NK-92 (cell line): ENCODE data around the gene KLHL36.
"Not testable (repeated sequence)": the region's sequence is repeated elsewhere in the genome, so short reads cannot be mapped to it uniquely, and the experiment has no call there.

Experiments
- DNase-seq: peaks from one replicate; lab custom pipeline; 2025; ENCODE audit not compliant: unreplicated experiment; lab: John Stamatoyannopoulos, UW

The KLHL36 gene

GRCh38 chr16:84614968-84615813 is 33.1 kb upstream of the KLHL36 start:
- no peak for DNase-seq

DNA sequence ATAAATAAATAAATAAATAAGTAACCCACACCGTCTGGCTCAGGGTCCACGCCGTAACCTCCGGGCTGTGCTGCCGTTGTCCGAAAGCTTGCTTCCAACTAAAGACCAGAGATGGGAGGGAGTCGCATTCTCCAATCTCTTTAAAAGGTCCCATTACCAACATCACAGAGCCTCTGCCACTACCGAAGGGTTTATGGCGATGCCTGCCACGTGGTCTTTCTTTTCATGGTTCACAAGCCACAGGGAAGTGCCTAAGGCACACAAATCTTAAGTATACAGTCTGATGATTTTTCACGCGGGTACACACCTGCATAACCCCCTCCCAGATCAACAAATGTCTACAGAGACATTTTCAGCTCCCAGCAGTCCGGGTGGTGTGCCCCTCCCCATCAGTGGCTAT is 31.8 kb upstream of the KLHL36 start:
- no peak for DNase-seq

DNA sequence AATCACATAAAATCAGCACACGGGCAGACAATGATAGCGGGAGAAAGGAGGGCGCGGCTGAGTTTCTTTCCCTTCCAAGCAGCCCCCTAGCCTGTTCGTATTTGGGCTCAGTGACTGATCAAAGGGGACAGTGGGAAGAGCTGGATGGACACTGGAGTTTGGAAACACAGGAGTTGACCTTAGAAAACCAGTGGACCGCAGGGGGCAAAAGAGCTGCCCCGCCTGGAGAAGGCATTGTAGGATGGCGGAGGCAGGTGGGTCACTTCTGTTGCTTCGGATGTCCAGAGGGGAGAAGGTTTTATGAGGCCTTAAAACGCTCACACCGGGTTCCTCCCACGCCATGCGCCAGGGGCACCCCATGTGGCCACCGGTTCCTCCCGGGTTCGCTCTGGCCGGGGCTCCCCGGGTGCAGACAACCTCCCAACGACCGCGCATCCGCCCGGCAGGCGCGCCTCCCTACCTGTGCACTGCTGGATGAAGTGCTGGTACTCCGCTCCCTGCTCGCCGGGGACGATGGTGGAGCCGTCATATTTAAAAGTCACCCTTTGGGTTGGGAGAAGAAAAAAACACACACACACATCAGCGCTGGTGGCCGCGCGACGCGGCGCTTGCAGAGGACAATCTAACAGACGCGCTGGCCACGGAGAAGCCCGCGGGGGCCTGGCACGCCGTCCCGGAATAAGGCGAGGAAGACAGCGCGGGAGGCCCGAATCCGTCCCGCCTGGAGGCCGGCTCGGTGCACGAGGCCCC is 31.1 kb upstream of the KLHL36 start:
- no peak for DNase-seq

DNA sequence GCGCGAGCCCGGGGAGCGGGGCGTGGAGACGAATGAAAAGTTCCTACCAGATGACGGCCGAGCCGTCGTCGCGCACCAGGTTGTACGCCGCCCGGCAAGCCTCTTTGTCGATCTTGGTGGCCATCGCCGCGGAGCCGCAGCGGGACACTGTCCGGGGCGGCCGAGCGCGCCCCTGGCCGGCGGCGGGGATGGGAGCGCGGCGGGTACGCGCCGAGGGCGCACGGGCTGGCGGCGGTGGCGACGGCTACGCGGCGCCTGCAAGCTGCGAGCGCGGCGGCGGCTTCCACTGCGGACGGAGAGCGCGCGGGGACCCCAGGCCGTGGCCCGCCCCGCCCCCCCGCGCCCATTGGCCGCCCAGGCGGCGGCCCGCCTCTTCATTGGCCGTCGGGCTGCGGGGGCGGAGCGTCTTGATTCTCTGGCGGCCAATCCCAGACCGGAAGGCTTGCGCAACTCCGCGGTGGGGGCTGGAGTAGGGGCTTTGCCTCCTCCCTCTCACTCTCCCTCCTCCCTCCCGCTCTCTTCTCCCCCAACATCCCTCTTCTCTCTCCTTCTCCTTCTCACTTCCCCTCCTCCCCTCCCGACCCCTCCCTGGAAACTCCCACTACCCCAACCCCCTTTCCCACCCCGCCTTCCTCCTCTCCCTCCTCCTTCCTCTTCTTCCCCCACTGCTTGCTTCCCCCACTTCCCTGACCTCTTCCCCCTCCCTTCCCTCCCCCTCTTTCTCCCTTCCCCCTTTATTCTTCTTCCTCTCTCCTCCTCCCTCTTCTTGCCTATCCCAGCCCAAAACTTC is 30.3 kb upstream of the KLHL36 start, which contains the start of gene COTL1:
Gene COTL1, minus strand, starts transcription at position 288 of the 790 bp plus-strand sequence. Its CDS starts 164 bp downstream, at position 124.
- DNase-seq = peak; percentile 62

- DNase-seq = no peak
These were observed 29.5 kb upstream of the KLHL36 start for GRCh38 chr16:84618581-84619460.

- DNase-seq = not testable (repeated sequence)
These were observed 27.4 kb upstream of the KLHL36 start for GRCh38 chr16:84620913-84621312.

GRCh38 chr16:84625556-84625955 is 22.8 kb upstream of the KLHL36 start:
- no peak for DNase-seq

GRCh38 chr16:84628226-84628731 is 20.0 kb upstream of the KLHL36 start:
- no peak for DNase-seq

DNA sequence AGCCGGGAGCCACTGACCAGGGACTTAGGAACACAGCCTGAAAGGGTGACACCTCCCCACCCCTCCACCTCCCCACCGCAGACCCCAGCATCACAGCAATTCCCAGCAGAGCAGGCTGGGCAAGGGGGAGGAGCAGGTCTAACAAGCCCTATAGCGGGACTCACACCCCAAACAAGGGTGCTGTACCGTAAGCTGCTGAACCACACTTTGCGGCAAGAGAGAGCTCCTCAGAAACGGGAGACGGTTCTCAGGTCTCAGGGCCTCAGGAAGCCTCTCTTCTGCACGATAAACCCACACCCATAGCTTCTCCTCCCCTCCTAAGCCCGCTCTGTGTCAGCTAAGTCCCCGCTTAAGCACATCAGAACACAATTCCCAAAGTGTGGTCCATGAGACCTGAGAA is 18.7 kb upstream of the KLHL36 start:
- DNase-seq = no peak

DNA sequence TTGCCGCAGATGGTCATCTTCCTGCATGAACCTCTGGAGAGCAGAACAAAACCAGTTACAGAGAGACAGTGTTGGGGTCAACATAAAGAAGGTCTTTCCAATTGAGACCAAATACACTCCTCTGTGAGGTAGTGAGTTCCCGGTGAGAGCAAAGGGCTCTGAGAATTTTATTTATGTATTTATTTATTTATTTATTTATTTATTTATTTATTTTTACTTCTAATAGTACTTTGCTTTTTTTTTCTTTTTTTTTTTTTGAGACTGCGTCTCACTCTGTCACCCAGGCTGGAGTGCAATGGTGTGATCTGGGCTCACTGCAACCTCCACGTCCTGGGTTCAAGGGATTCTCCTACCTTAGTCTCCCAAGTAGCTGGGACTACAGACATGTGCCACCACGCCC is 18.3 kb upstream of the KLHL36 start:
- no peak for DNase-seq

DNA sequence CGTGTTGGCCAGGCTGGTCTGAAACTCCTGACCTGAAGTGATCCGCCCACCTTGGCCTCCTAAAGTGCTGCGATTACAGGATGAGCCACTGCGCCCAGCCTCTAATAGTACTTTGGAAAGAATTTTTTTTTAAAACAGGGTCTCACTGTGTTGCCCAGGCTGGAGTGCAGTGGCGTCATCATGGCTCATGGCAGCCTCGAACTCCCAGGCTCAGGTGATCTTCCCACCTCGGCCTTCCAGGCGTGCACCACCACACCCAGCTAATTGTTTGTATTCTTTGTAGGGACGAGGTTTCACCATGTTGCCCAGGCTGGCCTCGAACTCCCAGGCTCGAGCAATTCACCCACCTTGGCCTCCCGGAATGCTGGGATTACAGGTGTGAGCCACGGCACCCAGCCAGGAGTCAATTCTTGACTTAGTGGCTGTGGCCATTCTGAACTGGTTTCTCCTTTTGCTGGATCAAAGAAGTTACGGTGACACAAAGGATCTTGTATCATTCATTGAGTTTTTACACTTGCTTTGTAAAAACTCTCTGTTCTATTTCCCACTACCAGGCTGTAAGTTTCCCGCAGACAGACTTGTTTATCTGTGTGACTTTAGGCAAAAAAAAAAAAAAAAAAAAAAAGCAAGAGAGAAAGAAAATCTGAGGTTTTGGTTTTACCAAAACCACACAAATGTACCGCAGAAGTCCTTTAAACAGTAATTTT is 17.7 kb upstream of the KLHL36 start:
- DNase-seq = no peak

DNA sequence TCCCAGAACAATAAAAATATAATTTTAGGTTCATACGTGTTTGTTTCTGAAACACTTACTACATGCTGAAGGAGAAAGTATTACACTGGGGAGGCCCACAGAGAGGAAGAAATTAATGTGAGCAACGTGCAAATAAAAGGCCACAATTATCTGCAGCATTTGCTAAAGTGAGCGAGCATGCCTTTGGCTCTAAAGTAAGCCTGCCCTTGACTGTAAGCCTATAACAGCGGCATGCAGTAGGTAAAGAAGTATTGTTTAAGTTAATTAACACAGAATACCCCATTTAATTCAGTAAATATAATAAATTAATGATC is 17.2 kb upstream of the KLHL36 start:
- DNase-seq = no peak

DNA sequence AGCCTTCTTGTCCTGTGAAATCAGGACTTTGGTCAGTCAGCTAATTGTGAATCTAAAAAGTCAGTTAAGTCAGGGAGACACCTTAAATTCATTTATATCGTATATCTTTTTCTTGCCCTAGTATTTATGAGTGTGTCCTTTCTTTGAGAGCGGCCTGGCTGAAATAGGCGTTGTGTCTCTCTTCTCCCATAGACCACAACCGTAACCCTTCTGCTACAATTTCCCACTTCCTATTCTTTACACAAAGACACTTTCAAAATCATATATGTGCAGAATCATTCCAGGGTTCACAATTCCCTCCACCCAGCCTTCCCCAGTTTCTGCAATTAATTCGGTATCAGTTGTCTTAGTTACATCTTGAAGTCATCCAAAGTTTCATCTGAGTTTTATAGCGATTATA is 16.4 kb upstream of the KLHL36 start:
- DNase-seq = no peak

GRCh38 chr16:84632862-84633261 is 15.4 kb upstream of the KLHL36 start:
- DNase-seq = not testable (repeated sequence)

- no peak for DNase-seq
These were observed 14.7 kb upstream of the KLHL36 start for GRCh38 chr16:84633622-84634021.

DNA sequence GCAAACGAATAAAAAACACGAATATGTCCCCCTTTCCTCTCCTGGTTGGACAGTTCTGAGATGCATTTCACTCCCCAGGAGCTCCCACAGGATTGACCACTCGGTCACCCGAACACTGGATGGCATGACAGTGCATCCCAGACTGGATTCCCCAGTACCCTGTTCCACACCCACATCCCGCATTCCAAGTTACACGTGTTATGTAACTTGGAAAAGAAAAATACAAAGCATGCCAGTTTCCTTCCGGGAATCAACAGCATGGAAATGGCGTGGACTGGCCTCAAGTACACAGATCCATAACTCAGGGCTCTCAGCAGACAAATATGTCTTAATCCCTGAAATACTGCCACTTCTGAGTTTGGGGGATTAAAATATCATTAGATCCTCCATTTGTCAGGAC is 12.6 kb upstream of the KLHL36 start:
- no peak for DNase-seq

DNA sequence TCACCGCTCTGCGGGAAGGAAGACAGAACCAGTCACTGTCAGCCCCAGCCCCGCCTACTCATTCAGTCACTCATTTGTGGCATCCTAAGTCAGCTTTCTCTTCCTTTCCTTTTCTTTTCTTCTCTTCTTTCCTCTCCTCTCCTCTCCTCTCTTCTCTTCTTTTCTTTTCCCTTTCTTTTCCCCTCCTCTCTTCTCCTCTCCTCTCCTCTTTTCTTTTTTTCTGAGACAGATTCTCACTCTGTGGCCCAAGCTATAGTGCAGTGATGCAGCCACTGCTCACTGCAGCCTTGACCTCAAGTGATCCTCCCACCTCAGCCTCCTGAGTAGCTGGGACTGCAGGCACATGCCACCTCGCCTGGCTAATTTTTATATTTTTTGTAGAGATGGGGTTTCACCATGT is 10.6 kb upstream of the KLHL36 start:
- DNase-seq = no peak

DNA sequence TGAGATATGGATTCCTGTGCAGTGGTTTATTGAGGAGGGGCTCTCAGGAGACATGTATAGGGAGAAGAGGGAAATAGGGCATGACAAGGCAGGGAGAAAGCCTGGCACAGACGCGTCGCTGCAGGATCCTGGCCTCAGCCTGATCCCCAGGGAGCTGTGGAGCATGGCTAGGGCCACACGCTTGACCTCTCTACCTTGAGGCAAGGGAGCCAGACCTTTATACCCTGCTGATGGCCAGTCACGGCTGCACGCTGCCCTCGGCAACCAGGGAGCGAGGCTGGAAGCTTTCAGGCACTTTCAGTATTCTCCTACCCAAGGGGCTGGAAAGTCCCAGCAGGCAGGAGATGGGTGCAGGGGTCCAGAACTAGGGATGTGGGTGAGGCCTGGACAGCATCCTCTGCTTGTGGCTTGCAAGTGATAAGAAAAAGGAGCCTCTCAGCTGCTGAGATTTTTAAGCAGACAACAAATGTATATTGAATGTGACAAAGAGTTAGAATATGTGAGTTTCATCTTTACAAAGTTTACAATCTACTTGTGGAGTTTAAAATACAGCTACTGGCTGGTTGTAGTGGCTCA is 10.0 kb upstream of the KLHL36 start:
- DNase-seq = no peak

DNA sequence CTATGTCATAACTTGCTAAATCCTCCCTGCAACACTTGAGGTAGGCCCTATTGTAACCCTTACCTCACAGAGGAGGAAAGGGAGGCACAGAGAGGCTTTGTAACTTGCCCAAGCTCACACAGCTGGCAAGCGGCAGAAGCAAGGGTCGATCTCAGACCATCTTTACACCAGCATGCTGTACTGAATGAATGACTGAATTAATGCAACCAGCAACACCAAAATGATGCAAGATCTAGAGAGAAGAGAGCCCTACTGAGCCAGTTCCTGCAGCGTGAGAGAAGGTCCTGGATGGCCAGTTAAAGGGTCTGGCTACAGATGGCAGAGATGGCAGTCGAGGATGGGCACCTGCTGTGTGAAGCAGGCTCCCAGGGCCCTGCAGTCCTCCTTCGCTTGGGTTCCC is 8.2 kb upstream of the KLHL36 start:
- DNase-seq = no peak
